NT2/D1 (cell line): Measurements from ENCODE around the gene ZNF341.
A peak's percentile ranks its signal among the peaks of the same experiment; 100 is the strongest.

Experiments
- DNase-seq: peaks from one replicate; pipeline ENCODE4 v3.0.0-alpha.2; 2011; ENCODE audit warnings: low read depth, low spot score
- H3K27me3 ChIP-seq: 2 replicates; pipeline ENCODE4 v1.6.0; 2011; ENCODE audit warnings: mild to moderate bottlenecking; ENCODE audit not compliant: insufficient read length, insufficient read depth
- H3K36me3 ChIP-seq: 2 replicates; pipeline ENCODE4 v1.6.1; 2011; ENCODE audit warnings: mild to moderate bottlenecking, low read length, mixed read lengths; ENCODE audit not compliant: insufficient read depth, insufficient read length
- H3K4me1 ChIP-seq: 2 replicates; pipeline ENCODE4 v1.5.1; 2011; ENCODE audit not compliant: insufficient read depth, insufficient read length
- H3K4me3 ChIP-seq: 2 replicates; pipeline ENCODE4 v1.5.1; 2011; ENCODE audit warnings: low read depth; ENCODE audit not compliant: insufficient read length
- H3K9ac ChIP-seq: 2 replicates; pipeline ENCODE4 v1.6.0; 2011; ENCODE audit warnings: low read depth; ENCODE audit not compliant: insufficient read length
- H3K9me3 ChIP-seq: 2 replicates; pipeline ENCODE4 v1.5.1; 2011; ENCODE audit warnings: mild to moderate bottlenecking, low read length; ENCODE audit not compliant: insufficient read depth
- SUZ12 ChIP-seq: IDR thresholded peaks from 2 replicates; pipeline ENCODE4 v1.6.1; 2011; ENCODE audit not compliant: insufficient read length, insufficient read depth; ENCODE audit errors: extremely low read depth
- YY1 ChIP-seq: IDR thresholded peaks from 2 replicates; pipeline ENCODE4 v1.6.1; 2011; ENCODE audit not compliant: insufficient read length, insufficient read depth
- ZNF274 ChIP-seq: IDR thresholded peaks from 2 replicates; pipeline ENCODE4 v1.6.1; 2011; ENCODE audit warnings: mild to moderate bottlenecking, low read depth, low read length

Gene ZNF341

GRCh38 chr20:33773412-33774089, 41.8 kb downstream of the ZNF341 start:
- H3K9me3 ChIP-seq: no peaks in the 10 kb centered on the region
- H3K27me3 ChIP-seq: no peaks in the 10 kb centered on the region
- no peak overlapping the region for H3K4me3 ChIP-seq
- peaks cover 4% of the 10 kb centered on the region for H3K36me3 ChIP-seq
- TF ChIP-seq ZNF274 (no peak), YY1 (no peak), SUZ12 (no peak)
- DNase-seq: no peak
- H3K9ac ChIP-seq: no peak overlapping the region
- no peaks in the 10 kb centered on the region for H3K4me1 ChIP-seq

- no peaks in the 10 kb centered on the region for H3K27me3 ChIP-seq
- no peak overlapping the region for H3K4me3 ChIP-seq
- no peaks in the 10 kb centered on the region for H3K9me3 ChIP-seq
- H3K36me3 ChIP-seq: peaks cover 5% of the 10 kb centered on the region
- TF ChIP-seq YY1 (no peak), SUZ12 (no peak), ZNF274 (no peak)
- H3K9ac ChIP-seq: no peak overlapping the region
- DNase-seq: no peak
- peaks cover 2% of the 10 kb centered on the region for H3K4me1 ChIP-seq
Observed at GRCh38 chr20:33777816-33778215, 46.0 kb downstream of the ZNF341 start.

GRCh38 chr20:33781133-33781532, 49.3 kb downstream of the ZNF341 start:
- Histone ChIP-seq H3K4me3 (no peak overlapping the region), H3K36me3 (peaks cover 5% of the 10 kb centered on the region), H3K9ac (peak overlapping the region; percentile 17), H3K9me3 (no peaks in the 10 kb centered on the region), H3K27me3 (no peaks in the 10 kb centered on the region), H3K4me1 (peaks cover 2% of the 10 kb centered on the region)
- TF ChIP-seq YY1 (no peak), SUZ12 (no peak), ZNF274 (no peak)
- DNase-seq: no peak

GRCh38 chr20:33781945-33782344, 50.1 kb downstream of the ZNF341 start:
- H3K9ac ChIP-seq: no peak overlapping the region
- peaks cover 2% of the 10 kb centered on the region for H3K4me1 ChIP-seq
- TF ChIP-seq ZNF274: no peak
- TF ChIP-seq SUZ12: no peak
- H3K36me3 ChIP-seq: peaks cover 5% of the 10 kb centered on the region
- no peak overlapping the region for H3K4me3 ChIP-seq
- DNase-seq: no peak
- no peaks in the 10 kb centered on the region for H3K27me3 ChIP-seq
- no peaks in the 10 kb centered on the region for H3K9me3 ChIP-seq

- Histone ChIP-seq H3K4me3 (no peak overlapping the region), H3K4me1 (peaks cover 4% of the 10 kb centered on the region), H3K9me3 (no peaks in the 10 kb centered on the region), H3K9ac (no peak overlapping the region), H3K27me3 (no peaks in the 10 kb centered on the region), H3K36me3 (peaks cover 5% of the 10 kb centered on the region)
- TF ChIP-seq SUZ12 (no peak), ZNF274 (no peak)
- DNase-seq: no peak
Observed at GRCh38 chr20:33783256-33783655, 51.5 kb downstream of the ZNF341 start.

GRCh38 chr20:33783818-33784217, 52.0 kb downstream of the ZNF341 start:
- Histone ChIP-seq H3K36me3 (peaks cover 5% of the 10 kb centered on the region), H3K4me3 (no peak overlapping the region), H3K4me1 (peaks cover 4% of the 10 kb centered on the region), H3K27me3 (no peaks in the 10 kb centered on the region), H3K9ac (no peak overlapping the region), H3K9me3 (no peaks in the 10 kb centered on the region)
- TF ChIP-seq SUZ12 (no peak), ZNF274 (no peak), YY1 (no peak)
- DNase-seq: no peak

- no peak for DNase-seq
- Histone ChIP-seq H3K9me3 (no peaks in the 10 kb centered on the region), H3K4me3 (no peak overlapping the region), H3K9ac (no peak overlapping the region), H3K36me3 (peaks cover 5% of the 10 kb centered on the region), H3K4me1 (peaks cover 4% of the 10 kb centered on the region), H3K27me3 (no peaks in the 10 kb centered on the region)
- TF ChIP-seq ZNF274 (no peak), YY1 (no peak), SUZ12 (no peak)
Observed at GRCh38 chr20:33784225-33784624, 52.4 kb downstream of the ZNF341 start.

- TF ChIP-seq SUZ12: no peak
- no peak for TF ChIP-seq YY1
- no peak for TF ChIP-seq ZNF274
- H3K4me3 ChIP-seq: no peak overlapping the region
- DNase-seq: no peak
- H3K27me3 ChIP-seq: no peaks in the 10 kb centered on the region
- H3K4me1 ChIP-seq: peaks cover 6% of the 10 kb centered on the region
- H3K36me3 ChIP-seq: peaks cover 5% of the 10 kb centered on the region
- no peaks in the 10 kb centered on the region for H3K9me3 ChIP-seq
- H3K9ac ChIP-seq: no peak overlapping the region
Observed at GRCh38 chr20:33785503-33785902, 53.7 kb downstream of the ZNF341 start.
